Measurements from ENCODE around the gene OR9Q1.
A peak's percentile ranks its signal among the peaks of the same experiment; 100 is the strongest.

The OR9Q1 gene

DNA sequence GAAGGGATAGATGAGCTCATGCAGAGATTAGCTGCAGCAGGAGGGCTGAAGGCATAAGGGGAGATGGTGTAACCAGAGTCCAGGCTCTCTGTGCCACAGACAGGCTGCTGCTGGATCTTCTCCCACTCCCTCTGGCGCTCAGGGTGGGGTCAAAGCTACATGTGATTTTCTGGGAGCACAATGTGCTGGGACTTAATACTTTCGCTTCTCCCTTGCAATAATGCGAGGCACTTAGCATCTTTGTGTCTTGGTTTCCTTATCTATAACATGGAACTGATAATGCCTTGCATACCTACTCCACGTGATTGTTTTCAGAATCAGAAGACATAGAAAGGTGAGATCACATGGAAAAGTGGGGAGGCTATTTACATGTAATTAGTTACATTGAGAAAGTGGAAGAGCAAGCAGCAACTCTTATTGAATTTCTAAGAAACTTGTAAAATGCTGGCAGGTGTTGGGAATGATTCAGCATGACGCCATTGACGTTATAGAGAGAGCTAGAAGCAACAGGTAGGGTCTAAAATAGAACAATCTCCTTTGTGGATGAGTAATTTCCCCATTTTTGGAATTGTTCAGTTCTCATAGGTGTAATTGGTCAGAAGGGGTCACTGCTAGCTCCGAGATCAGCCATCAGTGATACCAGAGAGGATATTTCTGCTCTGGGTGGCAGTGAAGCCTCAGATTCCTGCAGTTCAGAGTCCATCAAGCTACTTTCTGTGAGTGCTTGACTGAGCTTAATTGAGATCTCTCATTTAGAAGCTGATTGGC lies 109.8 kb downstream of the OR9Q1 start:
- H3K27ac ChIP-seq, result no peak overlapping the region
- TF ChIP-seq, protein P1, sequence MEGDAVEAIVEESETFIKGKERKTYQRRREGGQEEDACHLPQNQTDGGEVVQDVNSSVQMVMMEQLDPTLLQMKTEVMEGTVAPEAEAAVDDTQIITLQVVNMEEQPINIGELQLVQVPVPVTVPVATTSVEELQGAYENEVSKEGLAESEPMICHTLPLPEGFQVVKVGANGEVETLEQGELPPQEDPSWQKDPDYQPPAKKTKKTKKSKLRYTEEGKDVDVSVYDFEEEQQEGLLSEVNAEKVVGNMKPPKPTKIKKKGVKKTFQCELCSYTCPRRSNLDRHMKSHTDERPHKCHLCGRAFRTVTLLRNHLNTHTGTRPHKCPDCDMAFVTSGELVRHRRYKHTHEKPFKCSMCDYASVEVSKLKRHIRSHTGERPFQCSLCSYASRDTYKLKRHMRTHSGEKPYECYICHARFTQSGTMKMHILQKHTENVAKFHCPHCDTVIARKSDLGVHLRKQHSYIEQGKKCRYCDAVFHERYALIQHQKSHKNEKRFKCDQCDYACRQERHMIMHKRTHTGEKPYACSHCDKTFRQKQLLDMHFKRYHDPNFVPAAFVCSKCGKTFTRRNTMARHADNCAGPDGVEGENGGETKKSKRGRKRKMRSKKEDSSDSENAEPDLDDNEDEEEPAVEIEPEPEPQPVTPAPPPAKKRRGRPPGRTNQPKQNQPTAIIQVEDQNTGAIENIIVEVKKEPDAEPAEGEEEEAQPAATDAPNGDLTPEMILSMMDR (conservative IDR thresholded peaks at IDR 0.05), result 0 out of 2 replicates have a peak, but pooled peaks have one; percentile 6
- TF ChIP-seq ZFX (IDR thresholded peaks at IDR 0.05), result no peak

DNA sequence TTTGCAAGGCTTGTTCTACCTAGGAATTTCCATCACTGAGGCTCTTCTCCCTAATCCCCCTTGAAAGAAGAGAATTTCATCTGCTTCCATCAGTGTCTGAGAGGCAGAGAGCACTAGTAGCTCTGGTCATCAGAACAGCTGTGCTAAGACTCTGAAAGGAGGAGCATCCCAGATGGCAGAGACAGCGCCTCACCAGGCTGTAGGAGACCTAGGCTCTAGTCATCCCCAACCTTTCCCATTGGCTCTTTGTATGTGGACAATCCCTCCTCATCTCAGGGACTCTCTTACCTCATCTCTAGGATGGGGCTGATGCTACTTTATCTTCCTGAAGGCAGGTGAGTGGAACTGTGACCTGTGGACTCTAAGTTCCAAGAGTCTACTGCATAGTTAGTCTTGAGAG lies 110.5 kb downstream of the OR9Q1 start:
- no peak overlapping the region for H3K27ac ChIP-seq
- TF ChIP-seq, protein P1 (conservative IDR thresholded peaks at IDR 0.05), result 0 out of 2 replicates have a peak, but pooled peaks have one; percentile 2
- no peak for TF ChIP-seq ZFX (IDR thresholded peaks at IDR 0.05)

DNA sequence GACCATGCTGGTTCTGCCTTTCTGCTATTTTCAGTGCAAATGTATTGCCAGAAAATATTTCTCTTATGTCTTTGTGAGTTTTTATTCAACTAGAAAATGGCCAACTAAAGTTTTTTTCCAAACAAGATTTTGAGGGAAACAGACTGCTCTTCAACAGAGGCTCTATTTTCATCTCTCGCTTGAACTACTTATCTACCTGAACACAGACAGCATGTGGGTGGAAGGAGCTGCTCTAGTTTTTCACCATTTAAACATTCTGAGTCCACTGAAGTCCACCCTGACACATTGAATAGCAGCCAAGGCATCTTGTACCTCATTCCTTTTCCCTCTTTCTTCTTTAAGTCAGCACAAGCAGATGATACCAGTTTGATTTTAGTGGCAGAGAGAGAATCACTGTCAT lies 111.5 kb downstream of the OR9Q1 start:
- H3K27ac ChIP-seq, result no peak overlapping the region
- no peak for TF ChIP-seq ZFX (IDR thresholded peaks at IDR 0.05)
- TF ChIP-seq, protein P1 (conservative IDR thresholded peaks at IDR 0.05), result no peak

DNA sequence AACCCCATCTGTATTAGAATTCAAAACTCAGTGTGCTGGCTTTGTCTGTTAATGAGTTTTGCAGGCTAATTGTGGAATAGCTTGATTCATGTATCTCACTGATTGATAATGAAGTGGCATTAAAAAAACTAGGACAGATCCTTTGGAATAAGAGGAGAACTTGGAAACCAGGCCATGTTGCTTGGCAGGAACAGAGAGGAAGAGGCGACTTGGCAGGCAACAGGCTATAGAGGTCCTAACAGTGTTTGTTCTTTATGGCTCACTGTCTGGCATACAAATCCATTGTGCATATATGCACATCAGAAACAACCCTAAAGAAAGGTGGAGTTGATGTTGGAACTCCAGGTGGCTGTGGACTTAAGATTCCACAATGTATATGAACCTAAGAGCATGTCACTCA lies 119.1 kb downstream of the OR9Q1 start:
- H3K27ac ChIP-seq, result no peak overlapping the region
- no peak for TF ChIP-seq ZFX (IDR thresholded peaks at IDR 0.05)
- TF ChIP-seq, protein P1 (conservative IDR thresholded peaks at IDR 0.05), result no peak

DNA sequence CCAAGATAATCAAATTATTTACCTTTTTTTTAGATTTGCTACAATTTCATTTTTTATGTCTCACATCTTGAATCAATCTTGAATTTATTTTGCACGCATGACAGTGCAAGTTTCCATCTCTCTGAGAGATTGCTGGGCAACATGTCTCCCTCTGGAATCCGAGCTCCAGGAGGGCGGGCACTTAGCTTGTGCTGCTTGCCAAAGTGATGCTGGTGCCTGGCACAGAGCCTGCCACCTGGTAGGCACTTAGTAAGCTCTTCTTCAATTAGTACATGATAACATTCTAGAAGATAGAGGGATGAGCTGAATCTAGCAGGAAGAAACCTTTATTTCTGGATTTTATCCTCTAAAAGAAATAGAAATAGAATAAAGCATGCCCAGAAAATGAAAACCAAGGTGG lies 129.1 kb downstream of the OR9Q1 start:
- H3K27ac ChIP-seq, result no peak overlapping the region
- TF ChIP-seq ZFX (IDR thresholded peaks at IDR 0.05), result no peak
- TF ChIP-seq, protein P1 (conservative IDR thresholded peaks at IDR 0.05), result no peak

DNA sequence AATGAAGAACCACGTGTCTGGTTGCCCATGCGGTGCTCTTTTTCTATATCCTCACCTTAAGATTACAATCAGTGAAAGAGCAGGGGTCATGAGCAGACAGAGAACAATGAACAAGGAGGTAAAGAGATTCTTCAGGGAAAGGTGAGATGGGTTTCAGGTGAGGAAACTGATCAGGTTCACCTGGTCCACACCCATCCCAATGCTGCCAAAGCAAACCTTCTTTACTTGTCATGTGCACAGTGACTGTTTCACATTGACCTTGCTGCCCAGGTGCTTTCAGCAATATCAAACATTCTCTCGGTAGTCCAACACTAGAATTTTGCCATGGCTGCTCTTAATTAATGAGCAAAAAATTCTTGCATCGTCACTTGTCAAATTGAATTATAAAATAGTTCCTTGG lies 140.7 kb downstream of the OR9Q1 start:
- TF ChIP-seq, protein P1 (conservative IDR thresholded peaks at IDR 0.05), result no peak
- no peak for TF ChIP-seq ZFX (IDR thresholded peaks at IDR 0.05)
- peak overlapping the region; percentile 21; the same call in 1 of the 2 replicates for H3K27ac ChIP-seq

DNA sequence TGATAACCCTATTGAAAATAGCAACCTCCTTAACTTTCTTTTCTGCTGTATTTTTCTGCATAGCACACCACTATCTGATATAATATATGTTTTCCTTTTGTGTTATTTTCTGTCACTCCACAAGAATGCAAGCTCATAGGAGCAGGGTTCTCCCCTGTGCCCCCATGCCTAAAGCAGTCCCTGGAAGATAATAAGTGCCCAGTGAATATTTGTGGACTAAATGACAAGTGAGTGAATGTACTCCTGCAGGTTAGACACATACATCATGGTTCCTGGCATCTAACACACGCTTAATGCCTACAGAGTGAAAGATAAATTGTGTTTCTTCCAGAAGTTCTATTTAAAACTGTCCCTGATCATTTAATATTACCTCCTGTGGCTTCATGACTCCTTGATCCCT lies 141.3 kb downstream of the OR9Q1 start:
- TF ChIP-seq, protein P1 (conservative IDR thresholded peaks at IDR 0.05), result no peak
- no peak for TF ChIP-seq ZFX (IDR thresholded peaks at IDR 0.05)
- peak overlapping the region; percentile 21; the same call in 1 of the 2 replicates for H3K27ac ChIP-seq

All from C4-2B (cell line).